Endometrium (tissue), 2 donors: Measurements from ENCODE around the gene CLTC.
"Not testable (repeated sequence)": the region's sequence is repeated elsewhere in the genome, so short reads cannot be mapped to it uniquely, and the experiment has no call there.

ENCODE experiments used
- FAIRE-seq: peaks from 2 replicates; lab custom pipeline; 2012; peaks lifted over from hg19 to GRCh38; lab: Jason Lieb, UNC
- donor health status: control.
- donor health status: control.

CLTC gene

GRCh38 chr17:59634632-59635541, 15.2 kb downstream of the CLTC start:
- FAIRE-seq = no peak

- no peak for FAIRE-seq
Observed at GRCh38 chr17:59637611-59638310, 18.1 kb downstream of the CLTC start.

- no peak for FAIRE-seq
Observed at GRCh38 chr17:59638553-59638952, 18.9 kb downstream of the CLTC start.

GRCh38 chr17:59641799-59642484, 22.2 kb downstream of the CLTC start:
- FAIRE-seq = no peak

- FAIRE-seq = no peak
Observed at GRCh38 chr17:59642565-59642964, 22.9 kb downstream of the CLTC start.

- FAIRE-seq = no peak
Observed at GRCh38 chr17:59643159-59644140, 23.8 kb downstream of the CLTC start.

- FAIRE-seq = no peak
Observed at GRCh38 chr17:59647288-59647687, 27.6 kb downstream of the CLTC start.

GRCh38 chr17:59649886-59650285, 30.2 kb downstream of the CLTC start:
- no peak for FAIRE-seq

GRCh38 chr17:59650642-59651041, 30.9 kb downstream of the CLTC start:
- FAIRE-seq = no peak

- FAIRE-seq = no peak
Observed at GRCh38 chr17:59651346-59651745, 31.7 kb downstream of the CLTC start.

- FAIRE-seq = no peak
Observed at GRCh38 chr17:59652119-59652518, 32.4 kb downstream of the CLTC start.

- not testable (repeated sequence) for FAIRE-seq
Observed at GRCh38 chr17:59656624-59657023, 36.9 kb downstream of the CLTC start.

GRCh38 chr17:59666235-59666634, 46.5 kb downstream of the CLTC start:
- no peak for FAIRE-seq

GRCh38 chr17:59668816-59669215, 49.1 kb downstream of the CLTC start:
- peak; percentile 98 for FAIRE-seq

- peak; percentile 12 for FAIRE-seq
Observed at GRCh38 chr17:59669411-59669810, 49.7 kb downstream of the CLTC start.

- FAIRE-seq = no peak
Observed at GRCh38 chr17:59669944-59670343, 50.2 kb downstream of the CLTC start.

- FAIRE-seq = no peak
Observed at GRCh38 chr17:59671386-59671785, 51.7 kb downstream of the CLTC start.

- no peak for FAIRE-seq
Observed at GRCh38 chr17:59675231-59675630, 55.5 kb downstream of the CLTC start.

GRCh38 chr17:59676716-59677115, 57.0 kb downstream of the CLTC start:
- no peak for FAIRE-seq

- FAIRE-seq = no peak
Observed at GRCh38 chr17:59678918-59679317, 59.2 kb downstream of the CLTC start.

- FAIRE-seq = no peak
Observed at GRCh38 chr17:59680314-59680713, 60.6 kb downstream of the CLTC start.

GRCh38 chr17:59683283-59683682, 63.6 kb downstream of the CLTC start:
- FAIRE-seq = no peak
